ENCODE data around the gene LMLN. TPM values are rescaled to one million over a fixed set of nuclear protein-coding genes. Genes with fewer than 3 reads are reported as not detected.

LMLN gene
- total RNA-seq, 2 experiments from 2014 or later, result 0.50 to 6.2 TPM

GRCh38 chr3:197989651-197990050 is 29.6 kb downstream of the LMLN start:
- Histone ChIP-seq H3K4me2 (ENCODE audit: low read length) (no peak overlapping the region), H3K36me3 (ENCODE audit: insufficient read depth, low read length) (no peaks in the 10 kb centered on the region), H3K27ac (ENCODE audit: low read depth, low read length, poor library complexity, severe bottlenecking) (no peak overlapping the region), H2AFZ (ENCODE audit: low read length) (no peak overlapping the region), H3K4me3 (ENCODE audit: low read depth, low read length, poor library complexity, severe bottlenecking) (no peak overlapping the region), H3K79me2 (ENCODE audit: insufficient read depth, low read depth, low read length) (no peaks in the 10 kb centered on the region), H3K9me3 (ENCODE audit: low read length) (no peaks in the 10 kb centered on the region), H4K20me1 (ENCODE audit: insufficient read depth, low read length) (no peaks in the 10 kb centered on the region), H3K4me1 (ENCODE audit: insufficient read depth, low read length, poor library complexity, severe bottlenecking) (no peaks in the 10 kb centered on the region), H3K9me2 (ENCODE audit: insufficient read depth, low read length) (no peaks in the 10 kb centered on the region)
- POLR2A ChIA-PET, result no interaction called here
- BruUV-seq (replicated peaks), result no TSS peak
- no peak for TF ChIP-seq EZH2phosphoT487 (IDR thresholded peaks at IDR 0.05; ENCODE audit: borderline replicate concordance, low read depth, low read length)
- TF ChIP-seq CTCF (conservative IDR thresholded peaks at IDR 0.05; ENCODE audit: low read length), result no peak
- CTCF ChIA-PET (ENCODE audit: unreplicated experiment), result no interaction called here
- DNase-seq (ENCODE audit: low spot score), result no peak
- intact Hi-C loops (cut with micrococcal nuclease; ENCODE audit: unreplicated experiment), result no loop called here

GRCh38 chr3:197994736-197995135 is 34.7 kb downstream of the LMLN start:
- Histone ChIP-seq H3K36me3 (ENCODE audit: insufficient read depth, low read length) (no peaks in the 10 kb centered on the region), H3K79me2 (ENCODE audit: insufficient read depth, low read depth, low read length) (no peaks in the 10 kb centered on the region), H3K4me3 (ENCODE audit: low read depth, low read length, poor library complexity, severe bottlenecking) (no peak overlapping the region), H3K9me3 (ENCODE audit: low read length) (no peaks in the 10 kb centered on the region), H3K4me1 (ENCODE audit: insufficient read depth, low read length, poor library complexity, severe bottlenecking) (no peaks in the 10 kb centered on the region), H3K4me2 (ENCODE audit: low read length) (no peak overlapping the region), H2AFZ (ENCODE audit: low read length) (no peak overlapping the region), H4K20me1 (ENCODE audit: insufficient read depth, low read length) (no peaks in the 10 kb centered on the region), H3K9me2 (ENCODE audit: insufficient read depth, low read length) (no peaks in the 10 kb centered on the region), H3K27ac (ENCODE audit: low read depth, low read length, poor library complexity, severe bottlenecking) (no peak overlapping the region)
- ChIA-PET POLR2A (interaction anchor here (0.6 kb wide), 1 partner anchor 470 kb away, joined by 4 read pairs; no protein-coding TSS in a partner anchor), CTCF (ENCODE audit: unreplicated experiment) (no interaction called here)
- no TSS peak for BruUV-seq (replicated peaks)
- no peak for DNase-seq (ENCODE audit: low spot score)
- TF ChIP-seq CTCF (conservative IDR thresholded peaks at IDR 0.05; ENCODE audit: low read length), result no peak
- no peak for TF ChIP-seq EZH2phosphoT487 (IDR thresholded peaks at IDR 0.05; ENCODE audit: borderline replicate concordance, low read depth, low read length)
- intact Hi-C loops (cut with micrococcal nuclease; ENCODE audit: unreplicated experiment), result no loop called here

GRCh38 chr3:197996855-197997254 is 36.8 kb downstream of the LMLN start:
- Histone ChIP-seq H2AFZ (ENCODE audit: low read length) (no peak overlapping the region), H3K36me3 (ENCODE audit: insufficient read depth, low read length) (no peaks in the 10 kb centered on the region), H3K9me3 (ENCODE audit: low read length) (no peaks in the 10 kb centered on the region), H3K9me2 (ENCODE audit: insufficient read depth, low read length) (no peaks in the 10 kb centered on the region), H3K27ac (ENCODE audit: low read depth, low read length, poor library complexity, severe bottlenecking) (no peak overlapping the region), H3K4me2 (ENCODE audit: low read length) (no peak overlapping the region), H4K20me1 (ENCODE audit: insufficient read depth, low read length) (no peaks in the 10 kb centered on the region), H3K4me1 (ENCODE audit: insufficient read depth, low read length, poor library complexity, severe bottlenecking) (no peaks in the 10 kb centered on the region), H3K79me2 (ENCODE audit: insufficient read depth, low read depth, low read length) (no peaks in the 10 kb centered on the region), H3K4me3 (ENCODE audit: low read depth, low read length, poor library complexity, severe bottlenecking) (no peak overlapping the region)
- no peak for DNase-seq (ENCODE audit: low spot score)
- intact Hi-C loops (cut with micrococcal nuclease; ENCODE audit: unreplicated experiment), result no loop called here
- CTCF ChIA-PET (ENCODE audit: unreplicated experiment), result no interaction called here
- POLR2A ChIA-PET, result no interaction called here
- no peak for TF ChIP-seq CTCF (conservative IDR thresholded peaks at IDR 0.05; ENCODE audit: low read length)
- TF ChIP-seq EZH2phosphoT487 (IDR thresholded peaks at IDR 0.05; ENCODE audit: borderline replicate concordance, low read depth, low read length), result no peak
- no TSS peak for BruUV-seq (replicated peaks)

Data from OCI-LY7 (cell line).